Coronary artery (tissue), 2 donors: ENCODE measurements around the gene NGRN.
A peak's percentile ranks its signal among the peaks of the same experiment; 100 is the strongest.

Experiments used
- DNase-seq: peaks from one replicate; pipeline ENCODE4 v3.0.0-alpha.2; 2017; ENCODE audit warnings: low spot score
- H3K27ac ChIP-seq, 2 donors: fragments of 200-600 bp; sonication (generic); one replicate each; pipeline ENCODE4 v1.5.1; 2016 to 2019
- H3K4me3 ChIP-seq: fragments of 200-600 bp; sonication (generic); 2 replicates; pipeline ENCODE4 v1.5.1; 2016; ENCODE audit warnings: mild to moderate bottlenecking, moderate library complexity
- TF ChIP-seq, protein P1 (sequence below): fragments of 200-600 bp; sonication (generic); IDR thresholded peaks from one replicate; pipeline ENCODE4 v1.5.1; 2019; ENCODE audit warnings: antibody characterized with exemption

Gene NGRN, protein sequence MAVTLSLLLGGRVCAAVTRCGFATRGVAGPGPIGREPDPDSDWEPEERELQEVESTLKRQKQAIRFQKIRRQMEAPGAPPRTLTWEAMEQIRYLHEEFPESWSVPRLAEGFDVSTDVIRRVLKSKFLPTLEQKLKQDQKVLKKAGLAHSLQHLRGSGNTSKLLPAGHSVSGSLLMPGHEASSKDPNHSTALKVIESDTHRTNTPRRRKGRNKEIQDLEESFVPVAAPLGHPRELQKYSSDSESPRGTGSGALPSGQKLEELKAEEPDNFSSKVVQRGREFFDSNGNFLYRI

DNA sequence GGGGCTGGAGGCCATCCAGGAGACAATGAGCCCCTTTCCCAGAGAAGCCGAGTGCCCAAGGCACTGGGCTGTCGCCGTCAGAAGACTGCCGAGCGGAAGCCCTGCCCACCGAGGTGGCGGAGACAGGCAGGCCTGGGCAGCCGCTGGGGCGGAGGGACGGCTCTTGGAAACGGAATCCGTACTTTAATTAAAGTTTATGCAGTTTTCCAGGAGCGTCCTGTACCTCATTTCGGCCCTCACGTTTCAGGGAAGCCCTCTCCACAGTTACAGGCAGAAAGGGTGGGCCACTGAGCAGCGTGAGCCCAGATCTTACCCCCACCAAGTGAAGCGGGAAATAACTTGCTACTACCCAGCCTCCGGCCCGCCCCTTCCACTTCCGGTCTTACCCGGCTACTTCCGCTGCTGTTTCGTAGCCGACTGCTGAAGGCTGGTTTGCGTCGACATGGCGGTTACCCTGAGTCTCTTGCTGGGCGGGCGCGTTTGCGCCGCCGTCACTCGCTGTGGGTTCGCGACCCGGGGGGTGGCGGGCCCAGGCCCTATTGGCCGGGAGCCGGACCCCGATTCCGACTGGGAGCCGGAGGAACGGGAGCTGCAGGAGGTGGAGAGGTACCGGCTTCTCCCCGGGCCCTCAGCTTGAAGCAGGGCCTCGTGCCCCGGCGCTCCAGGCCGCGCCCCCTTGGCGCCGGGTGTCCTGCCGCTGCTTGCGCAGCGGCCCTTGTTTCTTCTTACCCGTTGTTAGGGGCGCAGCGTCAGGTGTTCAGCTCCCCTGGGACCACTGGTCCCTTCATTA, at the start of gene NGRN:
Gene NGRN (plus strand): TSS at position 402 of the 790 bp plus-strand sequence. CDS start 41 bp downstream, at position 443.
- TF ChIP-seq, protein P1, sequence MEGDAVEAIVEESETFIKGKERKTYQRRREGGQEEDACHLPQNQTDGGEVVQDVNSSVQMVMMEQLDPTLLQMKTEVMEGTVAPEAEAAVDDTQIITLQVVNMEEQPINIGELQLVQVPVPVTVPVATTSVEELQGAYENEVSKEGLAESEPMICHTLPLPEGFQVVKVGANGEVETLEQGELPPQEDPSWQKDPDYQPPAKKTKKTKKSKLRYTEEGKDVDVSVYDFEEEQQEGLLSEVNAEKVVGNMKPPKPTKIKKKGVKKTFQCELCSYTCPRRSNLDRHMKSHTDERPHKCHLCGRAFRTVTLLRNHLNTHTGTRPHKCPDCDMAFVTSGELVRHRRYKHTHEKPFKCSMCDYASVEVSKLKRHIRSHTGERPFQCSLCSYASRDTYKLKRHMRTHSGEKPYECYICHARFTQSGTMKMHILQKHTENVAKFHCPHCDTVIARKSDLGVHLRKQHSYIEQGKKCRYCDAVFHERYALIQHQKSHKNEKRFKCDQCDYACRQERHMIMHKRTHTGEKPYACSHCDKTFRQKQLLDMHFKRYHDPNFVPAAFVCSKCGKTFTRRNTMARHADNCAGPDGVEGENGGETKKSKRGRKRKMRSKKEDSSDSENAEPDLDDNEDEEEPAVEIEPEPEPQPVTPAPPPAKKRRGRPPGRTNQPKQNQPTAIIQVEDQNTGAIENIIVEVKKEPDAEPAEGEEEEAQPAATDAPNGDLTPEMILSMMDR = no peak
- DNase-seq = peak; percentile 97
- peak within 1 kb of the TSS; percentile 91 to 92 for H3K27ac ChIP-seq
- peak within 1 kb of the TSS; percentile 81 for H3K4me3 ChIP-seq

DNA sequence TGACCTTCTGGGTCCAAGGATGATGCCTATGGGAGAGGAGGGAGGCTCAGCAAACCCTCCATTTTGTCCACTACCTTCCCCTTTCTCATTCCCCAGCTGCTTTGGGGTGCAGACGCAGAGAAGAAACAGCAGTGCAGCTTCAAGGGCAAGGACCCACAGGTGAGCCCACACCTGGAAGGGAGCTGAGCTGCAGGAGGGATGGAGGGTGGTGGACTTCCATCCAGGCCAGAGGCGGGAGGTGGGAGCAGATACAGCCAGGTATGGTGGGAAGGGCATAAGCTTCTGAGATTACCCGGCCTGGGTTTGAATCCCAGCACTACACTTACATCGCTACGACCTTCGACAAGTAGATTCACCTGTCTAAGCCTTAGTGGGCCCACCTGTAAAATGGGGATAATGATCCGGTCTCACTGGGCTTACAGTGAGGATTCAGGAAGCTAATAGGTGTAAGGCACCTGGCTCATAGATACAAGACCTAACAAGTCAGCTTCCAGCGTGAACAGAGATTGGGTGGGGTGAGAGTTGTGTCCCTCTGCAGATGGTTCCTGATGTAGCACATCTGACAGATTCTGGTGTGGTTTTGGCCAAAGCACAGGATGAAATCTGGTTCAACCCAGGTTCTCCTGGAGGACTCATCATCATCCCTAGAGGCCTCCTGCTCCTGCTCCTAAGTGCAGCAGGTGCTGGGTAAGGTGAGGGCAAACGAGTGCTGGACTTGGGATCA, 47.6 kb upstream of the NGRN start:
- no peak for DNase-seq
- H3K27ac ChIP-seq = no peak overlapping the region
- TF ChIP-seq, protein P1 = no peak
- H3K4me3 ChIP-seq = no peak overlapping the region

DNA sequence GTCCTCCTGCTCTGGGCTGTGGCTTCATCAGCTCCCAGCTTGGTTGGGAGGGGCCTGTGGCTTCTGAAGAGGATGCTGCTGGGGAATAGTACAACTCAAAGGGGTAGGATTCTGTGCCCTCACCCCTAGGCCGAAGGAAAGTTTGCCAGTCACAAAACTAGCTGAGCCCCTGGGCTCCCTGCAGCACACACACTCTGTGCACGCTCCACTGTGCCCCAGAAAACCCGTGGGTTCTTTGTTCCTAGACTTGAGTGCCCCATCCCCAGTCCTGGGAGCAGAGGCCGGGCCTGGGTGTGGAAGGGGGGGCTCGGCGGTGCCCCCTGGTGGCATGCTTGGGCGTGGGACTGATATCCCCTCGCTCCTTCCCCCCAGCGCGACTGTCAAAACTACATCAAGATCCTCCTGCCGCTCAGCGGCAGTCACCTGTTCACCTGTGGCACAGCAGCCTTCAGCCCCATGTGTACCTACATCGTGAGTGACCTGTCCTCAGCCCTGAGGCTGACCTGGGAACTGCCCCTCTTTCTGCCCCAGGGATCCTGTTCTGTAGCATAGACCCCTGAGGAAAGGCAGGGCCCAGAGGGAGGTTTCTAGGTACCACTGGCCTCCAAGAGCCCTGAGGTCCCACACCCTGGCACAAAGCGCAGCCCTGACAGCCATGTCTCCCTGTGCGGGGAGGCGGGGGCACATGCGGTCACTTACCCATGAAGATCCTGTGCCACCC, 45.9 kb upstream of the NGRN start:
- TF ChIP-seq, protein P1 = peak; percentile 46
- no peak for DNase-seq
- Histone ChIP-seq H3K27ac (no peak overlapping the region), H3K4me3 (no peak overlapping the region)

DNA sequence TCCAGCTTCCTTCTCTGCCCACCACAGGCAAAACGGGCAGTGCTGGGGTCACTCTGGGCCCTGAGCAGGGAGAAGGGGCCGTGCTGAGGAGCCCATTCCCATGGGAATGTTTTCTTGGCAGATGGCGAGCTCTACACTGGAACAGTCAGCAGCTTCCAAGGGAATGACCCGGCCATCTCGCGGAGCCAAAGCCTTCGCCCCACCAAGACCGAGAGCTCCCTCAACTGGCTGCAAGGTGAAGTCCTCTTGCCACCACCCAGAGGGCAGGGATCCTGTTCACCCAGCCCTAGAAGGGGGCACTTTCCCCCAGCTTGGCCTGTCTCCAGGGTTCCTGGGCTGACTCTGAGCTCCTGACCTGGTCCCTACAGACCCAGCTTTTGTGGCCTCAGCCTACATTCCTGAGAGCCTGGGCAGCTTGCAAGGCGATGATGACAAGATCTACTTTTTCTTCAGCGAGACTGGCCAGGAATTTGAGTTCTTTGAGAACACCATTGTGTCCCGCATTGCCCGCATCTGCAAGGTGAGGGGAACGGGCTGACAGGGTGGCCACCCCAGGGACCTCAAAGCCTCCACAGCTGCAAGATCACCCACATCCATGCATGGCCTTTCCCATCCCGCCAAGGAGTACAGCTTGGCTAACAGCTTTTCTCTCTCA, 44.1 kb upstream of the NGRN start:
- TF ChIP-seq, protein P1 = peak; percentile 81
- Histone ChIP-seq H3K27ac (peak overlapping the region; percentile 68 to 76), H3K4me3 (no peak overlapping the region)
- peak; percentile 90 for DNase-seq

DNA sequence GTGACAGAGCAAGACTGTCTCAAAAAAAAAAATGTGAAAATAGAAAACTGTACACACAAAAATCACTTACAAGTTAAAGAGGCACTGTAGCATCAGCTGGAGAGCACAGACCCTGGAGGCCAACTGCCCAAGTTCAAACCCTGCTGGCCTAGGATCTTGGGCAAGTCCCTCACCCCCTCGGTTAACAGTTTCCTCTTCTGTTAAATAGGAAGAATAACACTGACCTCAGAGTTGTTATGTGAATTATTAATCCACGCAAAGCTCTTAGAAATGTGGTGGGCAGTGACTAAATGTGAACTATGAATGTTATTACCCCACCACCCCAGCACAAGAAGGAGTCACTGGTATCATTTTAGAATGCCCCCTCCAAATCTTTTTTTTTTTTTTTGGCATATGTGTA, 42.9 kb upstream of the NGRN start:
- no peak overlapping the region for H3K27ac ChIP-seq
- DNase-seq = no peak
- H3K4me3 ChIP-seq = no peak overlapping the region
- TF ChIP-seq, protein P1 = no peak

DNA sequence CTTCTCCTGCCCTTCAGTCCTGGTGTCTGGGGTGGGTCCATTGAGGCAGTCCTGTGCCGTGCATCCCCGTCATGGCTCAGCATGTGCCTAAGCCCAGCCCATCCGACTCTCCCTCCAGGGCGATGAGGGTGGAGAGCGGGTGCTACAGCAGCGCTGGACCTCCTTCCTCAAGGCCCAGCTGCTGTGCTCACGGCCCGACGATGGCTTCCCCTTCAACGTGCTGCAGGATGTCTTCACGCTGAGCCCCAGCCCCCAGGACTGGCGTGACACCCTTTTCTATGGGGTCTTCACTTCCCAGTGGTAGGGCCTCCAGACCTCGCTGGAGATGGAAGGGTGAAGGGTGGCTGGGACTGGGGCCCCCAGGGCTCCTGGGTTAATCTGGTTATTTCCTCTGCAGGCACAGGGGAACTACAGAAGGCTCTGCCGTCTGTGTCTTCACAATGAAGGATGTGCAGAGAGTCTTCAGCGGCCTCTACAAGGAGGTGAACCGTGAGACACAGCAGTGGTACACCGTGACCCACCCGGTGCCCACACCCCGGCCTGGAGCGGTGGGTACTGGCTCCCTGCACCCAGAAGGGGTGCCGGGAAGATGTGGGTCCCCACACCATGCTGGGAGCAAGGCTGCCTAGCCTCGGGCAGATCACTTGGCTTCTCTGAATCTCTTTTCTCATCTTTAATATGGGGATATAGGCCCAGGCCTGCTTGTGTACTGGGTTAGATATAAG, 41.9 kb upstream of the NGRN start:
- TF ChIP-seq, protein P1 = no peak
- no peak overlapping the region for H3K4me3 ChIP-seq
- no peak for DNase-seq
- H3K27ac ChIP-seq = no peak overlapping the region
